Measurements from ENCODE around the gene STEAP2. TPM values are rescaled to one million over a fixed set of nuclear protein-coding genes. Genes with fewer than 3 reads are reported as not detected.

The STEAP2 gene
- total and polyA plus RNA-seq, 2 donors (not counting 3 experiments of a cell fraction or from before 2014, with no cell fraction given), result 4.2 to 4.6 TPM

GRCh38 chr7:90267263-90267858, 55.8 kb downstream of the STEAP2 start:
- CTCF ChIA-PET, result interaction anchor here (0.9 to 4.8 kb wide), 7 partner anchors 10 to 160 kb away, joined by 3 to 38 read pairs (median 4); partner anchors contain the start of genes STEAP1 and STEAP2
- intact Hi-C loops (cut with micrococcal nuclease) (loop anchor here (2.0 kb wide), 1 partner anchor 159 kb away; no protein-coding TSS in a partner anchor), dilution Hi-C loops (cut with MboI; ENCODE audit: extremely low pct_ligation_motif_present, low sequenced_read_pairs) (no loop called here)
- Histone ChIP-seq H3K9ac (replicated peaks; ENCODE audit: extremely low read depth, insufficient read depth, low read length) (no peak overlapping the region), H3K36me3 (ENCODE audit: control insufficient read depth in 2 of 2, extremely low read depth in 1 of 2, insufficient read depth in 2 of 2, low read length in 2 of 2) (no peaks in the 10 kb centered on the region), H3K4me1 (ENCODE audit: control insufficient read depth, extremely low read depth, insufficient read depth, low read length) (peaks cover 8% of the 10 kb centered on the region), H4K20me1 (replicated peaks; ENCODE audit: control insufficient read depth, extremely low read depth, insufficient read depth, low read length) (no peaks in the 10 kb centered on the region), H3K27me3 (ENCODE audit: control insufficient read depth in 2 of 2, insufficient read depth in 2 of 2, low read length in 2 of 2) (no peaks in the 10 kb centered on the region), H3K27ac (ENCODE audit: insufficient read depth, low read depth, low read length) (no peak overlapping the region), H3K4me2 (ENCODE audit: insufficient read depth, low read length) (no peak overlapping the region), H2AFZ (ENCODE audit: low read depth, low read length) (no peak overlapping the region), H3K4me3 (replicated peaks in 1 of 3; ENCODE audit: insufficient read depth in 1 of 3, low read depth in 1 of 3, low read length in 3 of 3) (no peak overlapping the region), H3K9me1 (replicated peaks; ENCODE audit: control insufficient read depth, extremely low read depth, insufficient read depth, low read length) (no peaks in the 10 kb centered on the region), H3K79me2 (ENCODE audit: control insufficient read depth, insufficient read depth, low read length) (no peaks in the 10 kb centered on the region), H3K9me3 (replicated peaks; ENCODE audit: control insufficient read depth, insufficient read depth, low read length) (no peaks in the 10 kb centered on the region)
- no peak for TF ChIP-seq POLR2AphosphoS5 (IDR thresholded peaks at IDR 0.05; ENCODE audit: insufficient read depth, low read depth, low read length)
- no peak for TF ChIP-seq FOS (IDR thresholded peaks at IDR 0.05; ENCODE audit: borderline replicate concordance, insufficient read depth, low read length)
- TF ChIP-seq POLR2A (IDR thresholded peaks at IDR 0.05; ENCODE audit: low read depth, low read length), result no peak
- TF ChIP-seq MYC (IDR thresholded peaks at IDR 0.05; ENCODE audit: low read depth, low read length), result no peak
- no peak for TF ChIP-seq CTCF (IDR thresholded peaks at IDR 0.05; ENCODE audit: extremely low read depth in 1 of 2, insufficient read depth in 1 of 2, low read depth in 1 of 2, low read length in 2 of 2)
- no peak for TF ChIP-seq JUN (IDR thresholded peaks at IDR 0.05; ENCODE audit: borderline replicate concordance, insufficient read depth, insufficient read length, low read depth)
- TF ChIP-seq EZH2 (IDR thresholded peaks at IDR 0.05; ENCODE audit: borderline replicate concordance, low read depth, low read length, severe bottlenecking), result no peak
- no peak for TF ChIP-seq GATA2 (IDR thresholded peaks at IDR 0.05; ENCODE audit: insufficient read depth, insufficient read length, low read depth, low read length)
- TF ChIP-seq MAX (IDR thresholded peaks at IDR 0.05; ENCODE audit: insufficient read depth, insufficient read length), result no peak
- POLR2A ChIA-PET, result no interaction called here
- no TSS peak for BruUV-seq (replicated peaks)
- DNase-seq (ENCODE audit: low read depth, low spot score), result no peak
- FAIRE-seq, result no peak
